SK-N-MC (cell line): ENCODE results near the gene SIRT7.
A peak's percentile ranks its signal among the peaks of the same experiment; 100 is the strongest.

Source experiments
- DNase-seq: peaks from one replicate; pipeline ENCODE4 v3.0.0-alpha.2; 2011; ENCODE audit warnings: low read depth, low spot score
- H3K27ac ChIP-seq: fragments of 200-600 bp; sonication (generic); 2 replicates; pipeline ENCODE4 v1.5.1; 2016; ENCODE audit warnings: mixed run types
- H3K36me3 ChIP-seq: fragments of 200-600 bp; sonication (generic); 2 replicates; pipeline ENCODE4 v1.6.1; 2017; ENCODE audit warnings: antibody characterized with exemption, low read length, mixed read lengths; ENCODE audit not compliant: insufficient read depth
- H3K4me3 ChIP-seq: fragments of 200-600 bp; sonication (generic); 2 replicates; pipeline ENCODE4 v1.5.1; 2016
- H3K9ac ChIP-seq: fragments of 200-600 bp; sonication (generic); 2 replicates; pipeline ENCODE4 v1.8.0; 2017; ENCODE audit warnings: mixed run types, mixed read lengths; ENCODE audit not compliant: insufficient read length
- H3K9me3 ChIP-seq: fragments of 200-600 bp; sonication (generic); 2 replicates; pipeline ENCODE4 v1.6.1; 2017; ENCODE audit warnings: low read depth, mild to moderate bottlenecking, antibody characterized with exemption, low read length, moderate library complexity, mixed read lengths
- EZH2 ChIP-seq: fragments of 200-600 bp; sonication (generic); IDR thresholded peaks from one replicate; pipeline ENCODE4 v1.6.1; 2017; ENCODE audit warnings: antibody characterized with exemption
- FOXP2 ChIP-seq: optimal IDR thresholded peaks from 2 replicates; pipeline ENCODE3; 2011; ENCODE audit warnings: mild to moderate bottlenecking, moderate library complexity; ENCODE audit not compliant: insufficient read depth; ENCODE audit errors: extremely low read length, control extremely low read depth
- POLR2AphosphoS5 ChIP-seq: IDR thresholded peaks from 2 replicates; pipeline ENCODE4 v1.6.1; 2012; ENCODE audit warnings: mild to moderate bottlenecking, low read depth, low read length, borderline replicate concordance

SIRT7 gene

GRCh38 chr17:81891303-81891552 is 26.7 kb downstream of the SIRT7 start:
- Histone ChIP-seq H3K27ac (peak overlapping the region; percentile 85), H3K9ac (peak overlapping the region; percentile 93), H3K9me3 (no peaks in the 10 kb centered on the region), H3K4me3 (peak overlapping the region; percentile 80), H3K36me3 (peaks cover 55% of the 10 kb centered on the region)
- no peak for TF ChIP-seq POLR2AphosphoS5
- no peak for TF ChIP-seq FOXP2
- no peak for TF ChIP-seq EZH2
- DNase-seq, result no peak

- peak overlapping the region; percentile 93 for H3K9ac ChIP-seq
- no peak for DNase-seq
- peaks cover 58% of the 10 kb centered on the region for H3K36me3 ChIP-seq
- H3K9me3 ChIP-seq, result no peaks in the 10 kb centered on the region
- TF ChIP-seq POLR2AphosphoS5, result no peak
- TF ChIP-seq EZH2, result no peak
- no peak for TF ChIP-seq FOXP2
- H3K4me3 ChIP-seq, result peak overlapping the region; percentile 80
- peak overlapping the region; percentile 85 for H3K27ac ChIP-seq
Observed at GRCh38 chr17:81890447-81891302, 27.3 kb downstream of the SIRT7 start.

GRCh38 chr17:81889602-81890001 is 28.4 kb downstream of the SIRT7 start:
- peak overlapping the region; percentile 85; the same call in 1 of the 2 replicates for H3K27ac ChIP-seq
- peaks cover 63% of the 10 kb centered on the region for H3K36me3 ChIP-seq
- peak overlapping the region; percentile 80 for H3K4me3 ChIP-seq
- peak overlapping the region; percentile 93 for H3K9ac ChIP-seq
- H3K9me3 ChIP-seq, result no peaks in the 10 kb centered on the region
- no peak for DNase-seq
- no peak for TF ChIP-seq FOXP2
- TF ChIP-seq POLR2AphosphoS5, result no peak
- no peak for TF ChIP-seq EZH2

GRCh38 chr17:81888988-81889595 is 28.9 kb downstream of the SIRT7 start:
- Histone ChIP-seq H3K27ac (no peak overlapping the region), H3K9ac (no peak overlapping the region), H3K4me3 (no peak overlapping the region)

GRCh38 chr17:81888105-81888987 is 29.6 kb downstream of the SIRT7 start:
- Histone ChIP-seq H3K9ac (no peak overlapping the region), H3K27ac (no peak overlapping the region), H3K36me3 (peaks cover 70% of the 10 kb centered on the region), H3K9me3 (no peaks in the 10 kb centered on the region), H3K4me3 (no peak overlapping the region)
- TF ChIP-seq FOXP2 (no peak), POLR2AphosphoS5 (no peak), EZH2 (no peak)
- DNase-seq, result no peak

More at GRCh38 chr17:81888988-81889595, 28.9 kb downstream of the SIRT7 start:
- DNase-seq, result no peak
- Histone ChIP-seq H3K36me3 (peaks cover 65% of the 10 kb centered on the region), H3K9me3 (no peaks in the 10 kb centered on the region)
- no peak for TF ChIP-seq POLR2AphosphoS5
- no peak for TF ChIP-seq EZH2
- no peak for TF ChIP-seq FOXP2

GRCh38 chr17:81885869-81886548 is 32.0 kb downstream of the SIRT7 start:
- no peak overlapping the region for H3K27ac ChIP-seq
- no peaks in the 10 kb centered on the region for H3K9me3 ChIP-seq
- peaks cover 89% of the 10 kb centered on the region for H3K36me3 ChIP-seq
- no peak for DNase-seq
- TF ChIP-seq POLR2AphosphoS5, result no peak; the same call in 1 of the 2 replicates
- no peak for TF ChIP-seq EZH2
- TF ChIP-seq FOXP2, result no peak
- H3K9ac ChIP-seq, result no peak overlapping the region
- H3K4me3 ChIP-seq, result no peak overlapping the region

GRCh38 chr17:81885454-81885853 is 32.5 kb downstream of the SIRT7 start:
- Histone ChIP-seq H3K36me3 (peaks cover 92% of the 10 kb centered on the region), H3K4me3 (no peak overlapping the region), H3K9ac (no peak overlapping the region), H3K9me3 (no peaks in the 10 kb centered on the region), H3K27ac (no peak overlapping the region)
- no peak for DNase-seq
- TF ChIP-seq POLR2AphosphoS5 (no peak), EZH2 (no peak), FOXP2 (no peak)

- Histone ChIP-seq H3K36me3 (peaks cover 92% of the 10 kb centered on the region), H3K9me3 (no peaks in the 10 kb centered on the region), H3K9ac (no peak overlapping the region), H3K27ac (no peak overlapping the region), H3K4me3 (no peak overlapping the region)
- TF ChIP-seq EZH2 (no peak), FOXP2 (no peak), POLR2AphosphoS5 (no peak)
- DNase-seq, result no peak
Observed at GRCh38 chr17:81884968-81885367, 33.0 kb downstream of the SIRT7 start.
